AG09319 (cell line): ENCODE data around the gene CASKIN2.

Experiments
- DNase-seq: peaks from one replicate; pipeline ENCODE4 v3.0.0-alpha.2; 2010; ENCODE audit warnings: low read depth; ENCODE audit errors: extremely low read depth
- TF ChIP-seq, protein P1 (sequence below): IDR thresholded peaks from 2 replicates; pipeline ENCODE4 v1.5.1; 2011; ENCODE audit warnings: low read depth, mild to moderate bottlenecking, inconsistent platforms, low read length, moderate library complexity

CASKIN2 gene

DNA sequence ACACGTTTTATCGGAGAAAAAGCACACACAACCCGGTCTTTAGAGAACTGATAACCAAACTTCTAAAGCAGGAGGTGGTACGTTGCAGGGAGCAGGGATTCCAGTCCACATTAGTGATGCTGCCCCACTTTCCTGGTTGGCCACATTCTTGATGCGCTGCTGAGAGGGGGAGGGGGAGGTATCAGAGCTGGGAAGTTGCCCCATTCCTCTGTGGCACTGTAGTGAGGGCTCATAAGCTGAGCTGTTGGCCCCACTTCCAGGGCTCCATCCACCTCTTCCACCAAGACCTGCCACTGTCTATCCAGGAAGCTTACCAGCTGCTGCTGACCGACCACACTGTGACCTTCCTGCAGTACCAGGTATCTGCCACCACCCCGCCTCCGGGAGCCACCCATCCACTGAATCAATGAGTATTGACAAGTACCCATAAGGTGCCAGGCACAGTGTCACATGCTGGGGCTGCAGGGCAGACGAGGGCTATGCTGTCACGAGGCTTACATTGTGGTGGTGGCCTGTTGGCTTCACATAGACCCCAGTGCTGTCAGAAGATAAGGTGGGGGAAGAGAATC lies 2.0 kb upstream of the CASKIN2 start:
- DNase-seq: no peak
- TF ChIP-seq, protein P1, sequence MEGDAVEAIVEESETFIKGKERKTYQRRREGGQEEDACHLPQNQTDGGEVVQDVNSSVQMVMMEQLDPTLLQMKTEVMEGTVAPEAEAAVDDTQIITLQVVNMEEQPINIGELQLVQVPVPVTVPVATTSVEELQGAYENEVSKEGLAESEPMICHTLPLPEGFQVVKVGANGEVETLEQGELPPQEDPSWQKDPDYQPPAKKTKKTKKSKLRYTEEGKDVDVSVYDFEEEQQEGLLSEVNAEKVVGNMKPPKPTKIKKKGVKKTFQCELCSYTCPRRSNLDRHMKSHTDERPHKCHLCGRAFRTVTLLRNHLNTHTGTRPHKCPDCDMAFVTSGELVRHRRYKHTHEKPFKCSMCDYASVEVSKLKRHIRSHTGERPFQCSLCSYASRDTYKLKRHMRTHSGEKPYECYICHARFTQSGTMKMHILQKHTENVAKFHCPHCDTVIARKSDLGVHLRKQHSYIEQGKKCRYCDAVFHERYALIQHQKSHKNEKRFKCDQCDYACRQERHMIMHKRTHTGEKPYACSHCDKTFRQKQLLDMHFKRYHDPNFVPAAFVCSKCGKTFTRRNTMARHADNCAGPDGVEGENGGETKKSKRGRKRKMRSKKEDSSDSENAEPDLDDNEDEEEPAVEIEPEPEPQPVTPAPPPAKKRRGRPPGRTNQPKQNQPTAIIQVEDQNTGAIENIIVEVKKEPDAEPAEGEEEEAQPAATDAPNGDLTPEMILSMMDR: no peak

DNA sequence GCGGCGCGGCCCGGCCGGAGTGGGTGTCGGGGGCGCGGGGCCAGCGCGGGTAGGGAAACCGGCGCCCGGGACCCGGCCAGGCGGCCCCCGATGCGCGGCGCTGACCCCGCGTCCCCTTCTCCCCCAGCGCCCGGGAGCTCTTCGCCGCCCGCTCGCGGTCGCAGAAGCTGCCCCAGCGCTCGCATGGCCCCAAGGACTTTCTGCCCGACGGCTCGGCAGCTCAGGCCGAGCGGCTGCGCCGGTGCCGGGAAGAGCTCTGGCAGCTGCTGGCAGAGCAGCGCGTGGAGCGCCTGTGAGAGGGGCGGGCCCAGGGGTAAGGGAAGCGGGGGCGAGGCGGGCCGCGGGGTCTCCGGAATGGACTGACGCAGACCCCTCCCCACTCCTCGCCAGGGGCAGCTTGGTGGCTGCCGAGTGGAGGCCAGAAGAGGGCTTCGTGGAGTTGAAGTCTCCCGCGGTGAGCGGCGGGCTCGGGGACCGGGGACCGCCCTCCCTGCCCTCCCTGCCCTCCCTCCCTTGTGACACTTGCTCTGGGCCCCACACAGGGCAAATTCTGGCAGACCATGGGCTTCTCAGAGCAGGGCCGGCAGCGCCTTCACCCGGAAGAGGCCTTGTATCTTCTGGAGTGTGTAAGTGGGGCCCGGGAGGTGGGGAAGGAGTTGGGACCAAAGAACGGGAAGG lies 1.4 kb upstream of the CASKIN2 start:
- TF ChIP-seq, protein P1: no peak
- no peak for DNase-seq

DNA sequence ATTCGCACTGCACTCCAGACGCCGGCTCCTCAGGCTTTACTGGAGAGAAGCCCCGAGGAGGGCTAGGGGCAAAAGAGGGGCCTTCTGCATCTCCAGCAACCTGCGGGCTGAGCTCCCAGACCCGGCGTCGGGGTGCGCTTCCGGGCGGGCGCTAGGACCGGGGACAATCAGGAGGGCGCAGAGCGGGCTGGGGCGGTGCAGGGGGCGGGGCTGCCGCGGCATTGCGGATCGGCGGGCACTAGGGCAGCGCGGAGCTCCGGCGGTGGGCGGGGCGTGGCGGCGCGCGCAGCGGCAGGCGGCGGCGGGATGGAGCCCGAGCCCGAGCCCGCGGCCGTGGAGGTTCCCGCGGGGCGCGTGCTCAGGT lies 900 bp upstream of the CASKIN2 start, which contains the start of gene TSEN54:
TSEN54 (plus strand) TSS at position 274 of the 364 bp plus-strand sequence; CDS start at position 307, 33 bp downstream.
- peak; percentile 57 for DNase-seq
- TF ChIP-seq, protein P1: no peak

DNA sequence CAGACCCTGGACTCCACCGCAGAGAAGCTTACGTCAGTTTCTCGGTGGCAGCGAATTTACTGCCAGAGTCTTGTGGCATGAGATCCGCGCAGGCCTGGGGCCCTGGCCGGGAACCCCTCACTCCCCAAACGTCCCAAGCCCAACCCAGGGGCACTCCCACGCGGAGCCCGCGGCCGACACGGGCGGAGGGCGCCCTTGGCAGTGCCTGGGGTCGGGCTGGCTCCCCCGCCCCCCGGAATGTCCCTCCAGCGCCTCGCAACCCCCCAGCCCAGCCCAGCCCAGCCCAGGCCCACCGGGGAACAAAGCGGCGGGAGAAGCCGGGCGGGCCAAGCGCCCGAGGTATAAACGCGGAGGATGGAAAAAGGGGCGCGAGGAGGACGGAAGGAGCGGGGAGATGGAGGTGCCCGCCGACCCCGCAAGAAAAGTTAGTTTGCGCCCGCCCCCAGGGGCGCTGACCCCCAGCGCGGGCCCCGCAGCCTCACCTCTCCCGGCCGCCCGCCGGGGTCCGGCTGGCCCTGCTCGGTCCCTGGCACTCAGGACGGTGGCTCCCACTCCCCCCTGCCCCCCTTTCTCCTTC lies 330 bp downstream of the CASKIN2 start:
- TF ChIP-seq, protein P1: no peak
- no peak for DNase-seq

DNA sequence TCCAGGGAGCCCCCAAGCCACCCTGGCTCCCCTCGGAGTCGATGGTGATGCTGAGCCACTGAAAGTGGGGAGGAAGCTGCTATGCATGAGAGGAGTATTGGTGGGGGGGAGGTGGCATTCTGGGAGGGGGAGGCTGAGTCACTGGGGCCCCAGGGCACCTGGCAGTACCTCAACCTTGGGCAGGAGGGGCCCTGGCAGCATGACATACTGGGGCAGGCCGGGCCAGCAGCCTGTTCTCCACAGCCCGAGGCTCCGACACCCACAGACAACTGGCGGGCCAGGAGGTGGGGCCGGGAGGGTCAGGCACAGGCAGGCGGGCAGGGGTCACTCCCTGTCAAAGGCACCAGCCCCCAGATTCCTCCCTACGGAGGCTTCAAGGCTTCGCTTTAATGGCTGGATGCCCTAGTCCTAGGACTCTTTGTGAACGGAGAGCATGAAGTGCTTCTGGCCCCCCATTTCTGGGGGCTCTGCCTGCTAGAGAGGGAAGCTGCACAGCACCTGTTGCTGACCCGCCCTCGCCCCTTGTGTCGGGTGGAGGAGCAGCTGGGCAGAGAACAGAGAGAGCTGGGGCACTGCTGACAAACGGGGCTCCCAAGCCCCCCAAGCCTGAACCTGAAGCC lies 928 bp downstream of the CASKIN2 start:
- TF ChIP-seq, protein P1: no peak
- DNase-seq: no peak

DNA sequence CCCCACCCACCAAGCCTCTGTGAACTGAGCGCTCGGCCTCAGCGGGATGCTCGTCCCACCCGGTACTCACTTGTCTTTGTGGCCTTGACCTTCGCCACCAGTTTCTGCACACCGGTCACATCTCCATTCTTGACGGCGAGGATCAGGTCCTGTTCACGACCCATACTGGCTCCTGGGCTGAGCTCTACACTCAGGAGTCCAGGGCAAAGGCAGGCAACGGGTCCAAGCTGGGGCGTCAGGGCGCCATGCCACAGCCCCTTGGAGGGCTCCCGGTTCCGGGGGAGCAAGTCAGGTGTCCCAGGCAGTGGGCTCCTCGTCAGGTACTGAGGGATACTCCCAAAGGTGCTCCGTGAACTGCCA lies 1.7 kb downstream of the CASKIN2 start:
- DNase-seq: no peak
- TF ChIP-seq, protein P1: no peak
